Measurements from ENCODE around the gene CRADD.

DNA sequence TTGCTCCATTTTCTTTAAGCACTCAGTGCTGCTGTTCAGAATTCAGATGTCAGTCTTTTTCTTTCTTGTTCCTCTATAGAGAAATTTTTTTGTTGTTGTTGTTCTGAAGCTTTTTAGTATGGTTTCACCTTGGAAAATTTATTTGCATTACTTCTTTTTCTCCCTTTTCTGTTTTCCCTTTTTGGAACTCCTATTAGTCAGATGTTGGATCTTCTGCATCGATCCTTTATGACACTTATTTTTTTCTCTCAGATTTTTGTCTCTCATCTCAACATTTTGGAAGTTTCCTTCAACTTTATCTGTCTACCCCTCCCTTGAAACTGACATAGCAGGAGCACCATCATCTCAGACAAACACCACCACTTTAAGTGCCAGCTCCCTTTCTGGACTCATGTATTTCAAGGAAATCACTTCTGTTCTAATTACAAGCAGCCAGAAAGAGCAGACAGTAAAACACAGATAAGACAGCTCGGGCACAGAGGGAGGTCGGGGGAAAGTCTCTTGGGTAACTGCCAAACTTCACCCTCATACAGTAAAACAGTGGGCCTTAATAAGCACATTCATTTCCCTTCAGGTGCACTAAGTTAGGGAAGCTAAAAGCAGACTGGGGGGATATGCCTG lies 248.5 kb downstream of the CRADD start:
- TF ChIP-seq, protein P1, sequence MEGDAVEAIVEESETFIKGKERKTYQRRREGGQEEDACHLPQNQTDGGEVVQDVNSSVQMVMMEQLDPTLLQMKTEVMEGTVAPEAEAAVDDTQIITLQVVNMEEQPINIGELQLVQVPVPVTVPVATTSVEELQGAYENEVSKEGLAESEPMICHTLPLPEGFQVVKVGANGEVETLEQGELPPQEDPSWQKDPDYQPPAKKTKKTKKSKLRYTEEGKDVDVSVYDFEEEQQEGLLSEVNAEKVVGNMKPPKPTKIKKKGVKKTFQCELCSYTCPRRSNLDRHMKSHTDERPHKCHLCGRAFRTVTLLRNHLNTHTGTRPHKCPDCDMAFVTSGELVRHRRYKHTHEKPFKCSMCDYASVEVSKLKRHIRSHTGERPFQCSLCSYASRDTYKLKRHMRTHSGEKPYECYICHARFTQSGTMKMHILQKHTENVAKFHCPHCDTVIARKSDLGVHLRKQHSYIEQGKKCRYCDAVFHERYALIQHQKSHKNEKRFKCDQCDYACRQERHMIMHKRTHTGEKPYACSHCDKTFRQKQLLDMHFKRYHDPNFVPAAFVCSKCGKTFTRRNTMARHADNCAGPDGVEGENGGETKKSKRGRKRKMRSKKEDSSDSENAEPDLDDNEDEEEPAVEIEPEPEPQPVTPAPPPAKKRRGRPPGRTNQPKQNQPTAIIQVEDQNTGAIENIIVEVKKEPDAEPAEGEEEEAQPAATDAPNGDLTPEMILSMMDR (conservative IDR thresholded peaks at IDR 0.05 in 1 of 2, IDR thresholded peaks at IDR 0.05 in 1 of 2; ENCODE audit: extremely low read depth in 1 of 2, insufficient read depth in 1 of 2, low read depth in 1 of 2, low read length in 2 of 2) = no peak
- no peak for TF ChIP-seq EZH2 (IDR thresholded peaks at IDR 0.05; ENCODE audit: borderline replicate concordance, low read length)

Data from mammary epithelial cell (primary cell).